HCT116 (cell line): Measurements from ENCODE around the gene PSTPIP2. TPM values are rescaled to one million over a fixed set of nuclear protein-coding genes. Genes with fewer than 3 reads are reported as not detected.
A peak's percentile ranks its signal among the peaks of the same experiment; 100 is the strongest.

Experiments used
- ATAC-seq: fragments of 200-7000 bp; cut with Tn5 transposase; 2 replicates; pipeline ENCODE4 v1.9.1; 2020; ENCODE audit warnings: mild to moderate bottlenecking, moderate library complexity
- BruUV-seq: library from RNA; stranded (reverse); fragments of 400-500 nt; replicated peaks from 2 replicates; lab custom pipeline; 2021; lab: Mats Ljungman, UMichigan
- CTCF ChIA-PET: fragments of 300-600 bp; sonication (Branson Sonifier 250); formaldehyde crosslinking; loops from one replicate; lab custom pipeline; 2021; ENCODE audit warnings: antibody characterized with exemption; lab: Charles Lee
- POLR2A ChIA-PET: fragments of 300-600, 350-600 bp; sonication (Branson Sonifier 250); formaldehyde crosslinking; loops from one replicate; lab custom pipeline; 2021; ENCODE audit warnings: antibody characterized with exemption; lab: Charles Lee
- RAD21 ChIA-PET, 2 experiments: fragments of 300-600 bp; sonication (Branson Sonifier 250); formaldehyde crosslinking; loops; one replicate each; lab custom pipeline; 2023; ENCODE audit warnings: low total read pairs in 2 of 2; ENCODE audit not compliant: uncharacterized antibody in 2 of 2, unreplicated experiment in 2 of 2, low non-redundant PET in 1 of 2; lab: Charles Lee
- DNase-seq: peaks from one replicate; pipeline ENCODE4 v3.0.0-alpha.2; 2010; ENCODE audit warnings: low read depth, low spot score
- H2AFZ ChIP-seq: fragments of 200-600 bp; shearing (Covaris generic), sonication (generic); 2 replicates; pipeline ENCODE4 v1.6.1; 2017; ENCODE audit warnings: low read depth, mixed run types, mixed read lengths, antibody characterized with exemption, low read length; ENCODE audit not compliant: poor library complexity, severe bottlenecking
- H3K27ac ChIP-seq: 2 replicates; pipeline ENCODE4 v1.5.1; 2012; ENCODE audit warnings: low read depth, low read length
- H3K27me3 ChIP-seq: fragments of 200-600 bp; sonication (generic); 2 replicates; pipeline ENCODE4 v1.6.1; 2016; ENCODE audit warnings: mixed run types, low read length, mixed read lengths; ENCODE audit not compliant: insufficient read depth
- H3K36me3 ChIP-seq, 2 experiments: fragments of 200-500 bp in 1 of 2; fragments of 200-600 bp in 1 of 2; sonication (Bioruptor generic) in 1 of 2; sonication (generic) in 1 of 2; 2 replicates each; pipeline versions ENCODE4 v1.5.1 to v1.6.1; 2014 to 2016; ENCODE audit warnings: low read length in 2 of 2, inconsistent platforms in 1 of 2, mixed read lengths in 1 of 2, mixed run types in 1 of 2; ENCODE audit not compliant: insufficient read depth in 2 of 2, control insufficient read depth in 1 of 2
- H3K4me1 ChIP-seq, 2 experiments: fragments of 200-600 bp in 1 of 2; sonication (generic) in 1 of 2; 2 replicates each; pipeline versions ENCODE4 v1.5.1 to v1.6.1; 2012 to 2017; ENCODE audit warnings: low read length in 2 of 2, inconsistent platforms in 1 of 2, mild to moderate bottlenecking in 1 of 2, mixed read lengths in 1 of 2, mixed run types in 1 of 2, moderate library complexity in 1 of 2; ENCODE audit not compliant: insufficient read depth in 2 of 2, control insufficient read depth in 1 of 2
- H3K4me2 ChIP-seq: fragments of 200-600 bp; sonication (generic); 2 replicates; pipeline ENCODE4 v1.6.1; 2017; ENCODE audit warnings: mixed run types, low read length, mixed read lengths
- H3K4me3 ChIP-seq, 2 experiments: fragments of 200-600 bp in 1 of 2; sonication (generic) in 1 of 2; replicated peaks in 1 of 2; 2 replicates each; pipeline ENCODE4 v1.5.1; 2011 to 2016; ENCODE audit warnings: low read length in 2 of 2, control low read depth in 1 of 2, low read depth in 1 of 2, mild to moderate bottlenecking in 1 of 2, mixed read lengths in 1 of 2, mixed run types in 1 of 2
- H3K79me2 ChIP-seq: fragments of 200-600 bp; sonication (generic); 2 replicates; pipeline ENCODE4 v1.6.1; 2017; ENCODE audit warnings: mild to moderate bottlenecking, mixed run types, low read length, moderate library complexity, mixed read lengths; ENCODE audit not compliant: insufficient read depth
- H3K9ac ChIP-seq: fragments of 200-600 bp; sonication (generic); 2 replicates; pipeline ENCODE4 v1.6.1; 2016; ENCODE audit warnings: low read length, mixed read lengths
- H3K9me2 ChIP-seq: fragments of 200-600 bp; sonication (generic), shearing (Covaris generic); 2 replicates; pipeline ENCODE4 v1.6.1; 2017; ENCODE audit warnings: mixed run types, mild to moderate bottlenecking, moderate library complexity; ENCODE audit not compliant: insufficient read depth
- H3K9me3 ChIP-seq, 2 experiments: fragments of 200-500 bp in 1 of 2; fragments of 200-600 bp in 1 of 2; sonication (Bioruptor generic) in 1 of 2; sonication (generic) in 1 of 2; 2 replicates each; pipeline ENCODE4 v1.6.1; 2014 to 2017; ENCODE audit warnings: low read length in 2 of 2, mixed read lengths in 2 of 2, inconsistent platforms in 1 of 2, low read depth in 1 of 2, mild to moderate bottlenecking in 1 of 2, mixed run types in 1 of 2, moderate library complexity in 1 of 2; ENCODE audit not compliant: control insufficient read depth in 1 of 2, insufficient read depth in 1 of 2
- H4K20me1 ChIP-seq: fragments of 200-600 bp; sonication (generic), shearing (Covaris generic); 2 replicates; pipeline ENCODE4 v1.6.1; 2017; ENCODE audit warnings: mixed run types, mild to moderate bottlenecking, moderate library complexity; ENCODE audit not compliant: insufficient read depth
- ATF3 ChIP-seq: IDR thresholded peaks from 2 replicates; pipeline ENCODE4 v1.6.1; 2012
- CBX3 ChIP-seq: IDR thresholded peaks from 2 replicates; pipeline ENCODE4 v1.6.1; 2012; ENCODE audit warnings: low read depth
- CTCF ChIP-seq, 3 experiments: fragments of 200-600 bp in 1 of 3; sonication (generic) in 1 of 3; IDR thresholded peaks in 2 of 3; conservative IDR thresholded peaks in 1 of 3; 2 replicates each; pipeline ENCODE4 v1.5.1; 2012 to 2017; ENCODE audit warnings: low read depth in 2 of 3, low read length in 2 of 3, antibody characterized with exemption in 1 of 3, borderline replicate concordance in 1 of 3, control low read depth in 1 of 3, mild to moderate bottlenecking in 1 of 3, mixed read lengths in 1 of 3, mixed run types in 1 of 3, moderate library complexity in 1 of 3; ENCODE audit not compliant: insufficient read depth in 1 of 3
- EGR1 ChIP-seq: IDR thresholded peaks from 2 replicates; pipeline ENCODE4 v1.6.1; 2012; ENCODE audit warnings: low read depth
- ELF1 ChIP-seq: IDR thresholded peaks from 2 replicates; pipeline ENCODE4 v1.6.1; 2012; ENCODE audit warnings: low read depth, borderline replicate concordance
- EZH2 ChIP-seq: fragments of 200-600 bp; sonication (generic); IDR thresholded peaks from 2 replicates; pipeline ENCODE4 v1.6.1; 2017; ENCODE audit warnings: antibody characterized with exemption, mixed run types
- EZH2phosphoT487 ChIP-seq: fragments of 200-600 bp; IDR thresholded peaks from 2 replicates; pipeline ENCODE4 v1.6.1; 2018; ENCODE audit warnings: antibody characterized with exemption, borderline replicate concordance
- FOSL1 ChIP-seq: IDR thresholded peaks from 2 replicates; pipeline ENCODE4 v1.6.1; 2012; ENCODE audit warnings: low read depth
- JUND ChIP-seq: IDR thresholded peaks from 2 replicates; pipeline ENCODE4 v1.6.1; 2012
- MAX ChIP-seq: IDR thresholded peaks from 2 replicates; pipeline ENCODE4 v1.6.1; 2012
- POLR2A ChIP-seq: IDR thresholded peaks from 2 replicates; pipeline ENCODE4 v1.7.0; 2011; ENCODE audit warnings: borderline replicate concordance; ENCODE audit not compliant: insufficient read depth, insufficient read length; ENCODE audit errors: extremely low read depth
- POLR2AphosphoS5 ChIP-seq: IDR thresholded peaks from 2 replicates; pipeline ENCODE4 v1.6.1; 2011; ENCODE audit warnings: mild to moderate bottlenecking, low read depth, low read length, moderate library complexity
- RAD21 ChIP-seq: IDR thresholded peaks from 2 replicates; pipeline ENCODE4 v1.6.1; 2012; ENCODE audit warnings: low read depth, mild to moderate bottlenecking
- REST ChIP-seq: IDR thresholded peaks from 2 replicates; pipeline ENCODE4 v1.6.1; 2012; ENCODE audit warnings: low read depth
- SIN3A ChIP-seq: IDR thresholded peaks from 2 replicates; pipeline ENCODE4 v1.6.1; 2012; ENCODE audit warnings: low read depth
- SP1 ChIP-seq: IDR thresholded peaks from 2 replicates; pipeline ENCODE4 v1.6.1; 2012; ENCODE audit warnings: low read depth
- ZBTB33 ChIP-seq: IDR thresholded peaks from 2 replicates; pipeline ENCODE4 v1.6.1; 2011; ENCODE audit warnings: mild to moderate bottlenecking, low read length, moderate library complexity; ENCODE audit not compliant: insufficient replicate concordance; ENCODE audit errors: extremely low read depth
- ZFX ChIP-seq: fragments of 450-650 bp; IDR thresholded peaks from 2 replicates; pipeline ENCODE4 v1.6.1; 2017
- ZNF274 ChIP-seq: fragments of 200-500 bp; sonication (Bioruptor generic); IDR thresholded peaks from 2 replicates; pipeline ENCODE4 v1.6.1; 2014; ENCODE audit warnings: mild to moderate bottlenecking, low read depth, low read length, inconsistent platforms
- intact Hi-C: fragments of 100-400 bp; cut with micrococcal nuclease; formaldehyde crosslinking; loops from 2 replicates; pipeline ENCODE4 v1.10.0; 2022
- total RNA-seq: library from RNA; stranded (reverse); gene quantifications from one replicate; pipeline ENCODE4 v1.2.1, GENCODE V29; 2021; ENCODE audit not compliant: unreplicated experiment

The PSTPIP2 gene
- total RNA-seq, 1 experiment from 2014 or later, result 20.0 TPM

GRCh38 chr18:46097801-46098615 is 25.9 kb upstream of the PSTPIP2 start, which contains the start of gene ATP5F1A:
TSS of gene ATP5F1A (minus strand) at chr18:46098296. CDS start at chr18:46098231, 65 bp downstream.
- peak within 1 kb of the TSS; percentile 93 to 99 for H3K4me3 ChIP-seq
- ATAC-seq (peak; percentile 91), DNase-seq (peak; percentile 58)
- H2AFZ ChIP-seq, result peak within 1 kb of the TSS; percentile 7
- H3K9ac ChIP-seq, result peak within 1 kb of the TSS; percentile 95
- H4K20me1 ChIP-seq, result no peaks in the 10 kb centered on the region
- H3K27ac ChIP-seq, result peak within 1 kb of the TSS; percentile 91
- H3K36me3 ChIP-seq, result peaks cover 13 to 18% of the 10 kb centered on the region in 2 experiments; a peak in 3 of 4 replicates
- H3K4me2 ChIP-seq, result peak within 1 kb of the TSS; percentile 84
- no TSS peak for BruUV-seq
- ChIA-PET CTCF (interaction anchor here (1.1 kb wide), 1 partner anchor 560 kb away, joined by 3 read pairs; no protein-coding TSS in a partner anchor), RAD21 (interaction anchor here in 1 of 2 experiments (0.7 kb wide), 1 partner anchor 14 kb away, joined by 3 read pairs; no protein-coding TSS in a partner anchor), POLR2A (interaction anchor here (0.6 to 1.1 kb wide), 6 partner anchors 16 to 1964 kb away, joined by 3 read pairs; no protein-coding TSS in a partner anchor)
- H3K4me1 ChIP-seq, result peaks cover 8 to 19% of the 10 kb centered on the region in 2 experiments; a peak in 3 of 4 replicates
- H3K9me2 ChIP-seq, result no peaks in the 10 kb centered on the region
- no peaks in the 10 kb centered on the region for H3K9me3 ChIP-seq
- H3K27me3 ChIP-seq, result no peaks in the 10 kb centered on the region
- peaks cover 51% of the 10 kb centered on the region for H3K79me2 ChIP-seq
- intact Hi-C loops, result no loop called here
- TF ChIP-seq POLR2A (peak; percentile 90), MAX (peak; percentile 90), ELF1 (peak; percentile 27; the same call in 1 of the 2 replicates), RAD21 (no peak), EZH2phosphoT487 (no peak), FOSL1 (no peak), ATF3 (no peak), JUND (no peak), SP1 (peak; percentile 55), ZFX (no peak), EZH2 (no peak), REST (no peak), SIN3A (peak; percentile 67), ZNF274 (no peak), CTCF (IDR thresholded peaks at IDR 0.05 in 2 of 3, conservative IDR thresholded peaks at IDR 0.05 in 1 of 3; ENCODE audit: borderline replicate concordance in 1 of 3, insufficient read depth in 1 of 3, low read depth in 2 of 3, low read length in 2 of 3) (no peak), CBX3 (0 out of 2 replicates have a peak, but pooled peaks have one; percentile 29), POLR2AphosphoS5 (peak; percentile 91), EGR1 (peak; percentile 82), ZBTB33 (no peak)
